ENCODE results near the gene CUEDC1.

CUEDC1 gene

DNA sequence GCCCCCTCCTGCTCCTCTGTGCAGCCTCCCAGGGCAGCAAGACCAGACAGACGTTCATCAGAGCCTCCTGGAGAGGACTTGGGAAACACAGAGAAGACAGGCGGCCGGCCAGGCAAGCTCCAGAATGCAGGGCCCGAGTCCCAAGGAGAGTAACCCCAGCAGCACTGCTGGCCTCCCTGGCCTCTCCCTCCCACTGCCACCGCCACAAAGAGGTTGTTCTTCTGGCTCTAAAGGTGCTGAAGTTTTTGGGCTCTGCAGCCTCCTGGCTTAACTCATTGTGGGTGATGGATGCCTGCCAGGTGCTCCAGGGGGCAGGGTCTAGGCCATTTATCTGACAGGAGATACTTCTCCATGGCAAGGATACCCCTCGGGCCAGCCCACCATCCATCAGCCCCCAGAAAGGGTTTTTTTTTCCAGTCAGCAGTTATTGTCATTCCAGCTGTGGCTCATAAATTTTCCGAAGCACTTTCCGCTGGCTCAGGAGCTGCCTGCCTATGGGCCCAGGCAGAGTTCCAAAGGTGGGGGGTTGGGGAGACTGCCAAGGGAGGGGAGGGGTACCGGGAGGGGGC is 73.3 kb downstream of the CUEDC1 start:
- no peak overlapping the region for H3K4me3 ChIP-seq (ENCODE audit: severe bottlenecking)
- no peaks in the 10 kb centered on the region for H3K27me3 ChIP-seq (ENCODE audit: insufficient read depth, poor library complexity, severe bottlenecking)
- H3K36me3 ChIP-seq (ENCODE audit: low read depth) = peaks cover 15% of the 10 kb centered on the region
- H3K4me1 ChIP-seq (ENCODE audit: insufficient read depth, poor library complexity, severe bottlenecking) = peaks cover 31% of the 10 kb centered on the region
- TF ChIP-seq, protein P1, sequence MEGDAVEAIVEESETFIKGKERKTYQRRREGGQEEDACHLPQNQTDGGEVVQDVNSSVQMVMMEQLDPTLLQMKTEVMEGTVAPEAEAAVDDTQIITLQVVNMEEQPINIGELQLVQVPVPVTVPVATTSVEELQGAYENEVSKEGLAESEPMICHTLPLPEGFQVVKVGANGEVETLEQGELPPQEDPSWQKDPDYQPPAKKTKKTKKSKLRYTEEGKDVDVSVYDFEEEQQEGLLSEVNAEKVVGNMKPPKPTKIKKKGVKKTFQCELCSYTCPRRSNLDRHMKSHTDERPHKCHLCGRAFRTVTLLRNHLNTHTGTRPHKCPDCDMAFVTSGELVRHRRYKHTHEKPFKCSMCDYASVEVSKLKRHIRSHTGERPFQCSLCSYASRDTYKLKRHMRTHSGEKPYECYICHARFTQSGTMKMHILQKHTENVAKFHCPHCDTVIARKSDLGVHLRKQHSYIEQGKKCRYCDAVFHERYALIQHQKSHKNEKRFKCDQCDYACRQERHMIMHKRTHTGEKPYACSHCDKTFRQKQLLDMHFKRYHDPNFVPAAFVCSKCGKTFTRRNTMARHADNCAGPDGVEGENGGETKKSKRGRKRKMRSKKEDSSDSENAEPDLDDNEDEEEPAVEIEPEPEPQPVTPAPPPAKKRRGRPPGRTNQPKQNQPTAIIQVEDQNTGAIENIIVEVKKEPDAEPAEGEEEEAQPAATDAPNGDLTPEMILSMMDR (IDR thresholded peaks at IDR 0.05; ENCODE audit: poor library complexity, severe bottlenecking) = no peak
- ATAC-seq (ENCODE audit: low read depth) (no peak), DNase-seq (ENCODE audit: low spot score) (no peak)
- H3K27ac ChIP-seq (ENCODE audit: poor library complexity, severe bottlenecking) = peak overlapping the region; percentile 98
- H3K9me3 ChIP-seq (ENCODE audit: severe bottlenecking) = peaks cover 2% of the 10 kb centered on the region

DNA sequence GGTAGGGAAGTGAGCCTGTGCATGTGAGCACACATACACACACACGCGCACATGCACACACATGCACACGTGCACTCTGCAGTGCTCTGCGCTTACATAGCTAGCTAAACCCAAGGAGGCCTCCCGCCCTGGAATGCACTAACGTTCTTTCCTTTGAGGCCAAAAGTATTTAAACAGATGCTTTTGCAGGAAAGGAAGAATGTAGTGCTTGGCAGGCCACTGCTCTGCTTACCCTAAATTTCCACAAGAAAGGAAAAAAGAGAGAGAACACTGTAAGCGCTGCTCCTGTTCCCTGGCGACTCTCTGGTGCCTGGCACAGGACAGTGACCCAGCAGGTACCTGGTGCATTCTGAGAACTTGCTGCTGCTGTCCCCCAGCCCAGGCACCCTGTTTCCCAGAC is 74.1 kb downstream of the CUEDC1 start:
- ATAC-seq (ENCODE audit: low read depth) = no peak
- no peak overlapping the region for H3K4me3 ChIP-seq (ENCODE audit: severe bottlenecking)
- H3K4me1 ChIP-seq (ENCODE audit: insufficient read depth, poor library complexity, severe bottlenecking) = peaks cover 38% of the 10 kb centered on the region
- H3K27me3 ChIP-seq (ENCODE audit: insufficient read depth, poor library complexity, severe bottlenecking) = no peaks in the 10 kb centered on the region
- no peak for DNase-seq (ENCODE audit: low spot score)
- TF ChIP-seq, protein P1 (IDR thresholded peaks at IDR 0.05; ENCODE audit: poor library complexity, severe bottlenecking) = no peak
- peak overlapping the region; percentile 98 for H3K27ac ChIP-seq (ENCODE audit: poor library complexity, severe bottlenecking)
- H3K9me3 ChIP-seq (ENCODE audit: severe bottlenecking) = peaks cover 2% of the 10 kb centered on the region
- peaks cover 22% of the 10 kb centered on the region for H3K36me3 ChIP-seq (ENCODE audit: low read depth)

DNA sequence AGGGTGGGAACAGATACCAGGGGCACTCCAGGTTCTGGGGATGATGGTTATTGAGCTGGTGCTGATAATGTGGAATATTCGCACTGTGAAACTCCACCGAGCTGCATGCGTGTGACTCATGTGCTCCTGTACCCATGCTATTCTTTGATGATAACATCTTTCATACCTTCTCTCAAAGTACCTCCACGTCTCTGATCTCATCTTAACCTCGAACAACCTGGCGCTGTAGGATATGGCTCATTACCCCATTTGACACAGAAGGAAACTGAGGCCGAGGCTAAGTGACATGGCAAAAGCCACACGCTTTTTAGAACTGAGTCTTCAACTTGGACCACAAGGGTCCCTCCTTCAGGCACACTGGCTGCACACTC is 75.1 kb downstream of the CUEDC1 start:
- H3K4me3 ChIP-seq (ENCODE audit: severe bottlenecking) = no peak overlapping the region
- ATAC-seq (ENCODE audit: low read depth) (peak; percentile 8; the same call in 1 of the 3 replicates), DNase-seq (ENCODE audit: low spot score) (no peak)
- peak overlapping the region; percentile 98 for H3K27ac ChIP-seq (ENCODE audit: poor library complexity, severe bottlenecking)
- peaks cover 21% of the 10 kb centered on the region for H3K36me3 ChIP-seq (ENCODE audit: low read depth)
- peaks cover 46% of the 10 kb centered on the region for H3K4me1 ChIP-seq (ENCODE audit: insufficient read depth, poor library complexity, severe bottlenecking)
- H3K27me3 ChIP-seq (ENCODE audit: insufficient read depth, poor library complexity, severe bottlenecking) = no peaks in the 10 kb centered on the region
- TF ChIP-seq, protein P1 (IDR thresholded peaks at IDR 0.05; ENCODE audit: poor library complexity, severe bottlenecking) = no peak
- H3K9me3 ChIP-seq (ENCODE audit: severe bottlenecking) = peaks cover 2% of the 10 kb centered on the region

DNA sequence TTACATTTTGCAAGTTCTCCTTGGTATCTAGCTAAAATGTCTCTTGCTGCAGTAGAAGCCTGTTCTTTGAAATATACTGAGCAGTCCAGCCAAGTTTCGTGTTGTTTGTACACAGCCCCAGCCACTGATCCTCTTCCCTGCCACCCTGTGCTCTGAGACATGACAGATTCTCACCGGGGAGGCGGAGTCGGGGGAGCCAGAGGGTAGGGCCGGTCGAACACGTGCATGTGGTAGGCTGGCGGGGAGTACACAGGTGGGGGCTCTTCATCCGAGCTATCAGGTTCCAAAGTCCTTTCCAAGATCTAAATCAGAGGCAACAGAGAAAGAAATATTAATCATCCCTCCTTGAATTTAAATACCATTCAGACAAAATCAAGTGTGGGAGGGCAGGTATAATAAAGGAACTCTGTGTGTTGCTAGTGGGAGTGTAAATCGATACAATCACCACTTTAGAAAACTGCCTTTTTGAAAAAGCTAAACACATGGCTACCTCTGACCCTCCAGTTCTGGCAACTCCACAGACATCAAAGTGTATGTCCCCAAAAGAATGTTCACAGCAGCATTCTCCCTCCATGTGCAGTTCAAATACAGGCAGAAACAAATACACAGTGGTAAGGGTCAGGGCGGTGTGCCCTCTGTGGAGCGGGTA is 75.7 kb downstream of the CUEDC1 start:
- ATAC-seq (ENCODE audit: low read depth) (peak; percentile 33), DNase-seq (ENCODE audit: low spot score) (no peak)
- Histone ChIP-seq H3K36me3 (ENCODE audit: low read depth) (peaks cover 16% of the 10 kb centered on the region), H3K27ac (ENCODE audit: poor library complexity, severe bottlenecking) (peak overlapping the region; percentile 98), H3K9me3 (ENCODE audit: severe bottlenecking) (peaks cover 2% of the 10 kb centered on the region), H3K4me3 (ENCODE audit: severe bottlenecking) (no peak overlapping the region), H3K4me1 (ENCODE audit: insufficient read depth, poor library complexity, severe bottlenecking) (peaks cover 50% of the 10 kb centered on the region), H3K27me3 (ENCODE audit: insufficient read depth, poor library complexity, severe bottlenecking) (no peaks in the 10 kb centered on the region)
- TF ChIP-seq, protein P1 (IDR thresholded peaks at IDR 0.05; ENCODE audit: poor library complexity, severe bottlenecking) = no peak

DNA sequence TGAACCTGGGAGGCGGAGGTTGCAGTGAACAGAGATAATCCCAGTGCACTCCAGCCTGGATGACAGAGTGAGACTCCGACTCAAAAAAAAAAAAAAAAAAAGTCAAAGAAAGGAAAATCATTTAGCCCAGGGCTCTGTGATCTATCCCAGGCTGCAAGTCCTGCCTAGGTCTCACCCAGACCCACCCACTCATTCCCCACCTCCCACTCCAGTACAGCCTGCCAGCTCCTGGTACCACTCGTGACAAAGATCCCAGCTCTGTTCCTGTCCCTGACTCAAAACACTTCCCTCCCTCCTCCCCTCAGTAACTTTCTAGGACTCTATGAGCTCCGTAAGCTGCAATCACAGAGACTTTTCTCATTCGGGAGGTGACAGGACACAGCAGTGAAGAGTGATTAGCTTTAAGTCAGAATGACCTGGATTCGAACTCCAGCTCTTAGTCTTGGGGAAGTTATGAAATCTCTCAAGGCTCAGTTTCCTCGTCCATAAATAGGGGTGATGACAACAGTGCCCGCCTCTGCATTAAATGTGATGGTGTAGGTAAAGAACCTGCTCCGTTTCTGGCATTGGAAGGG is 77.3 kb downstream of the CUEDC1 start:
- Histone ChIP-seq H3K36me3 (ENCODE audit: low read depth) (peaks cover 15% of the 10 kb centered on the region), H3K27me3 (ENCODE audit: insufficient read depth, poor library complexity, severe bottlenecking) (no peaks in the 10 kb centered on the region), H3K27ac (ENCODE audit: poor library complexity, severe bottlenecking) (peak overlapping the region; percentile 98), H3K9me3 (ENCODE audit: severe bottlenecking) (peaks cover 2% of the 10 kb centered on the region), H3K4me1 (ENCODE audit: insufficient read depth, poor library complexity, severe bottlenecking) (peaks cover 64% of the 10 kb centered on the region), H3K4me3 (ENCODE audit: severe bottlenecking) (no peak overlapping the region)
- DNase-seq (ENCODE audit: low spot score) = no peak
- no peak for ATAC-seq (ENCODE audit: low read depth)
- TF ChIP-seq, protein P1 (IDR thresholded peaks at IDR 0.05; ENCODE audit: poor library complexity, severe bottlenecking) = no peak

Measured in RWPE2 (cell line).